Lower leg skin (tissue), 3 donors: ENCODE data around the gene RTN4RL2.

ENCODE experiments used
- CTCF ChIP-seq, 3 donors: fragments of 450-650 bp; IDR thresholded peaks; one replicate each; pipeline ENCODE4 v1.5.1; 2016; ENCODE audit warnings: antibody characterized with exemption in 3 of 3, mild to moderate bottlenecking in 3 of 3, moderate library complexity in 2 of 3
- POLR2A ChIP-seq, 2 donors: fragments of 450-650 bp; IDR thresholded peaks; one replicate each; pipeline ENCODE4 v1.6.1; 2016 to 2017; ENCODE audit warnings: antibody characterized with exemption in 2 of 2, mild to moderate bottlenecking in 1 of 2, moderate library complexity in 1 of 2

GRCh38 chr11:57499413-57499982, 39.2 kb downstream of the RTN4RL2 start:
- TF ChIP-seq CTCF (IDR thresholded peaks at IDR 0.05) = no peak
- no peak for TF ChIP-seq POLR2A (IDR thresholded peaks at IDR 0.05)
